HG03159 (cell line): Measurements from ENCODE around the gene CCL22.
"Not testable (repeated sequence)": the region's sequence is repeated elsewhere in the genome, so short reads cannot be mapped to it uniquely, and the experiment has no call there.

ENCODE experiments used
- ATAC-seq: cut with Tn5 transposase; IDR thresholded peaks from one replicate; pipeline ENCODE4 v1.9.1; 2021; ENCODE audit warnings: mild to moderate bottlenecking, moderate library complexity; ENCODE audit not compliant: unreplicated experiment

The CCL22 gene

DNA sequence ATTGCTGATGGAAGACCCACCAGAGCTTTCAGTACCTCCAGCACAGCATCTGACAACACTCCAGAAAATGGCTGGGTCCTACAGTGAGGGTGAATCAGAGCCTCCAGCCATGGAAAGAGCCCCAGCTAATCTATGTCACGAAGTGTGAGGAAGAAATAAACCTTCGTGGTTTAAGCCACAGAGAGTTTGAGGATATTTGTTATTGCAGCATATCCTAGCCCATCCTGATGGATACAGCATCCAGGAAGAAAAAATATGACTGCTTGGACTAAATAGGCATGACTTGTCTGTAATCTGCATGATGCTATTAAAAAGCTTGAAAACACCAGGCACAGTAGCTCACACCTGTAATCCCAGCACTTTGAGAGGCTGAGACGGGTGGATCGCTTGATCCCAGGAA lies 32.7 kb downstream of the CCL22 start:
- no peak for ATAC-seq

DNA sequence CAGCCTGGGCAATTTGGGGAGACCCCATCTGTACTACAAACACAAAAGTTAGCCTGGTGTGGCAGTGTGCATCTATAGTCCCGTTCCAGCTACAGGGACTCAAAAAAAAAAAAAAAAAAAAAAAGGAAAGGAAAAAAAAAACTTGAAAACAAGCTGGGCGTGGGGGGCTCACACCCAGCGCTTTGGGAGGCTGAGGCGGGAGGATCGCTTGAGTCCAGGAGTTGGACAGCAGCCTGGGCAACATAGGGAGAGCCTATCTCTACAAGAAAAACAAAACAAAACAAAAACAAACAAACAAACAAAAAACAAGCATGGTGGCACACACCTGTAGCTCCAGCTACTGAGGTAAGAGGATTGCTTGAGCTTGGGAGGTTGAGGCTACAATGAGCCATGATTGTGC lies 33.1 kb downstream of the CCL22 start:
- no peak for ATAC-seq

DNA sequence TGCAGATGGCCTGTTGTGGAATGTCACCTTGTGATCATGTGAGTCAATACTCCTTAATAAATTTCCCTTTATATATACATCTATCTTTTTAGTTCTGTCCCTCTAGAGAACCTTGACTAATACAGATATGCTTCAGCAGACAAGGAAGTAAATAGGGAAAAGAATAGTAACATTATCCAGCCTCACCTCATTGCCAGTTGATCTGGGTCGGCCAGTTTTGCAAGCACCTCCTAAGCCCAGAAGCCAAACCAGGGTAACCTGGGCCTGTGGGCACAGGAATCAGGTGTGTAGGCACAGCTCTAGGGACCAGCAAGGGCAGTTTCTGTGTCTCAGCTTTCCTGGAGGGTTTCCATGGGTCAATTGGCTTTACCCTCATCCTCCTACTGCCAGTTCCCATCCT lies 34.1 kb downstream of the CCL22 start:
- no peak for ATAC-seq

DNA sequence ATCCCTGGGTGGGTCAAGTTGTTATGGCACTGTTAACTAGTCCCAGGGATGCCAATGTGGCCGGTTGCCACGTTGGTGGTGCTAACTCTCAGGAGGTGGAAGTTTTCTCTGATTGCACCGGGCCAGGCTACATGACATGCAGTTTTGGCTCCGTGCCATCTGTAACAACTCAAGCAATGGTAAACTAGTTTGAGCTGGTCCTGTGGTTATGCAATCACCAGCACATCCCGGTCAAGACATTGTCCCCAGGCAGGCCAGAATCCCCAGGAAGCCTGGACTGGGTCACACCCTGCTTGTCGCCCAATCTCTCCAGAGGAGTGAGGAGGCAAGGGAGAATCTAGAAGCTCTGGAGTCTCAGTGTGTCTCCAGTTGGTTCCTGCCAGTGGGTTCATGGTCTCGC lies 35.9 kb downstream of the CCL22 start:
- ATAC-seq: no peak

DNA sequence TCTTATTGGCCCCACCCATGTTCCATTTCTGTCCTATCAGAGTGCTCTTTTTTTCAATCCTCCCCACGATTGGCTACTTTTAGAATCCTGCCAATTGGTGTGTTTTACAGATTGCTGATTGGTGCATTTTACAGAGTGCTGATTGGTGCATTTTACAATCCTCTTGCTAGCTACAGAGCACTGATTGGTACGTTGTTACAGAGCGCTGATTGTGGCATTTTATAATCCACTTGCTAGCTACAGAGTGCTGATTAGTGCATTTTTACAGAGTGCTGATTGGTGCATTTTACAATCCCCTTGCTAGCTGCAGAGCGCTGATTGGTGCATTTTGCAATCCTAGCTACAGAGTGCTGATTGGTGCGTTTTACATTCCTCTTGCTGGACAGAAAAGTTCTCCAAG lies 36.4 kb downstream of the CCL22 start:
- no peak for ATAC-seq

DNA sequence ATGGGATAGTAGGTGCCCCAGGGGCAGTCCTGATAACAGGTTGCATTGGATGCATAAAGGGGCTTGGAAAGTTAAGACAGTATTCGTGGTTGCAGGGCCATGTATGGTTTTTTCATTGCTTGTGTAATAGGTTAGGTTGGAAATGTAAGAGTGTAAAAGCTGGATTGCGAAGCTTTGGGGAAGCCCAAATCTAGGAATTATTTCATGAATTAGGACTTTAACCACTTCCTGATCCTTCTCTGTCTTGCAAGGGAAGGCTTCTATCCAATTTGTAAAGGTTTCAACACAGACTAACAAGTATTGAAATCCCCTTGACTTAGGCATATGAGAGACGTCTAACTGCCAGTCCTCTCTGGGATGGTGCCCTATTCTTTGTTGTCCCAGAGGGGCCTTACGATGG lies 38.2 kb downstream of the CCL22 start:
- ATAC-seq: no peak

DNA sequence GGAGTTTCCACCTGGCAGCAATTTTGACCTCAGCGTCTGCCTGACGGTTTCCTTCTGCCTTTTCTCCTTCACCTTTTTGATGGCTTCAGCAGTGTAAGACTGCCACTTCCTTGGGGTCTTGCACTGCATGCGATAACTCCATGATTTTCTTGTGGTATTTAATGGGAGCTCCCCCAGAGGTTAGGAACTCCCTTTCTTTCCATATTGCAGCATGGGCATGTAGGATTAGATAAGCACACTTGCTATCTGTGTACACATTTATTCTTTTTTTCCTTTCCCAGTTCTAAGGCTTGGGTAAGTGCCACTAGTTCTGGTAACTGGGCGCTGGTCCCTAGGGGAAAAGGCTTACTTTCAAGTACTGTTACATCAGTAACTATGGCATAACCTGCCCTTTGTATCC lies 38.9 kb downstream of the CCL22 start:
- ATAC-seq: not testable (repeated sequence)

DNA sequence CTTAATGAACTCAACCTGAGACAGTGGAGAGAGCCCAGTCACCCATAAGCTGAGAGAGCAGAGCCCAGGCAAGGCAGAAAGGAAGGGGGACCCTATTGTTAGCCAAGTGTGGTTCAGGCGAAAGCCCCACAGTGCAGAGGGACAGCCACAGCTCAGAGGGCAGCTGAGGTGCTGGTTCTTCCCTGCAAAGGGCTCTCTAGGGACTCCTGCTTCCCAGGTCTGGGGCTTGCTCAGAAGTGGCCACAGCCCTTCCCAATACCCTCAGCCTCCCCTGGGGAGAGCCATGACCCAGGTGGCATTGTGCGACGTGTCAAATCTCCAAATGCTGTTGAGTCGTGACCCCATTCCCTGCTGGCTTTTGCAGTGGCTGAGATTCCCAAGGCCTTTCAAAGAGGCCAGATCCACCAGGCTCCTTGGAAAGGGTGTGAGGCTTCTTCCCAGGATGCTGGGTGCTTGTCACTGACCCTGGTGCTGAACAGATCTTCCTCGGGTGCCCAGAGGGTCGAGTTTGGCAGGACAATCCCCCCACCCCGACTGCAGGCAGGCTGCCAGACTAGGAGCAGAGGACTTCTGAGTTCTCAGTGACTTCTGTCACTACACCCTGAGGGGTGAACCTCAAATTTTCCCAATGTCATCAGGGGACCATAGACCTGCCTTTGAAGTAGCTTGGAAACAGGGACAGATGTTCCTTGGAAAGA lies 43.5 kb downstream of the CCL22 start:
- ATAC-seq: no peak

DNA sequence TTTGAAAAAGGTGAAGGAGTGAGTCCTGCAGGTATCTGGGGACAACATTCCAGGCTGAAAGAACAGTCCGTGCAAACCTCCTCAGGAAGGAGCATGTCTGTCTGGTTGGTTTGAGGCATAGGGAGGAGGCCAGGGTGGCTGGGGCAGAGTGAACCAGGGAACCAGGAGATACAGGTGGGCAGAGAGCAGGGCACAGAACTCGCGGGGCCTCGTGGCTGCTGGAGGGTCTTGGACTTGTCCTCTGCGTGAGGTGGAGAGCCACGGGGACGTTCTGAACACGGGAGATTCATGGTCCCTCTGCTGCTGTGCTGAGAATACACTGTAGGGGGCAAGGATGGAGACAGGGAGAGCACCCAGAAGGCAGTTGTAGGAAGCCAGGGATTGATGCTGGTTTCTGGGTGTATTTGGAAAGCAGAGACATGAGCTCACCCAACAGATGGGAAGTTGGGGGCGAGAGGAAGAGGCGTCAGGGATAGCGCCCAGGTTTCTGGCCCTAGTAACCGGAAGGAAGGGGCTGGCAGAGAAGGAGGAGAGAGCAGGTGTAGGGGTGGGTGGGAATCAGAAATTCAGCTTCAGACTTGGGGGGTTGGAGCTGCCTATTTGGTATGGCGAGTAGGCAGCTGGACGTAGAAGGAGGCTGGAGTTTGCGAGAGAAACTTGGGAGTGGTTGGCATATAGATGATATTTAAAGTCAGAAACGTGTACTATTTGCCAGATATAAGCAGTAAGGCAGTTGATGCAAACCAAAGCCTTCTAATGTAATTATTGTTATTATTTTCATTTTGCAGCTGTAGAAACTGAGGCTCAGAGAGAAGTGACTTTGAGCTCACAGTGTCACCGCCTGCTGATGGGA lies 45.6 kb downstream of the CCL22 start, which contains the start of gene CCL17:
CCL17 (plus strand) TSS at position 803 of the 853 bp plus-strand sequence. CDS start 9,166 bp downstream, outside the sequence.
- ATAC-seq: no peak

DNA sequence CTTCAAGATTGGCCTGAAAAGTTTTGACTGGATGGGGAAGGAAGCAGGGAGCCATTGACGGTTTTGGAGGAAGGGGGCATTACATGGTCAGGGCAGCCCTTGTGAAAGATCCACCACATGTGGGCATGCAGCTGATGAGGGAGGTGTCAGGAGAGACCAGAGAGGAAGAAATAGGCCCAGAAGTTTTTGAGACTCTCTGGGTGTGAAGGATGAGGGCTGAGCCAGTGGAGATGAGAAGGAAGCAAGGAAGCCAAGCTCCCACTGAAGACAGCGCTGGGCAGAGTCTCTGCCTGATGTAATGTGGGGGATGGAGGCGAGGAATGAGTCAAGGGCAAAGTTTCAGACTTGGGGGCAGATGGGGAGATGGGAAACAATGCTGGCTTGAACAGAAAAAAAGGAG lies 46.5 kb downstream of the CCL22 start:
- ATAC-seq: no peak

DNA sequence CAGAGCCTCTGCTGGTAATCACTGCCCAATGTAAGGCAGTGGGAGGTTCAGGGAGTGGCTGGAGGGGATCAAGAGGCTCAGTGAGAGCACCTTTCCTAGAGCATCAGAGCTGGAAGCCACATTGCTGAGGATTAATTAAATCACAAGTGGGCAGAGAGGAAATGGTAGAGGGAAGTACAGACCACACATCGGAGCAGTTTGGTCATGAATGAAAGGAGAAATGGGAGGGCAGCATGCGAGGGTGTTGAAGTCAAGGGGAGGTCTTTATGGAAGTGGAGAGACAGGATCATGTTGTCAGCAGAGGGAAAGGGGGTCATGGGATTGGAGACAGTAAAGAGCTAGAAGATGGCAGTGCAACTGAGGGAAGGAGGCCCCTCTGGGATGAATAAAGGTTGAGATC lies 48.3 kb downstream of the CCL22 start:
- no peak for ATAC-seq

DNA sequence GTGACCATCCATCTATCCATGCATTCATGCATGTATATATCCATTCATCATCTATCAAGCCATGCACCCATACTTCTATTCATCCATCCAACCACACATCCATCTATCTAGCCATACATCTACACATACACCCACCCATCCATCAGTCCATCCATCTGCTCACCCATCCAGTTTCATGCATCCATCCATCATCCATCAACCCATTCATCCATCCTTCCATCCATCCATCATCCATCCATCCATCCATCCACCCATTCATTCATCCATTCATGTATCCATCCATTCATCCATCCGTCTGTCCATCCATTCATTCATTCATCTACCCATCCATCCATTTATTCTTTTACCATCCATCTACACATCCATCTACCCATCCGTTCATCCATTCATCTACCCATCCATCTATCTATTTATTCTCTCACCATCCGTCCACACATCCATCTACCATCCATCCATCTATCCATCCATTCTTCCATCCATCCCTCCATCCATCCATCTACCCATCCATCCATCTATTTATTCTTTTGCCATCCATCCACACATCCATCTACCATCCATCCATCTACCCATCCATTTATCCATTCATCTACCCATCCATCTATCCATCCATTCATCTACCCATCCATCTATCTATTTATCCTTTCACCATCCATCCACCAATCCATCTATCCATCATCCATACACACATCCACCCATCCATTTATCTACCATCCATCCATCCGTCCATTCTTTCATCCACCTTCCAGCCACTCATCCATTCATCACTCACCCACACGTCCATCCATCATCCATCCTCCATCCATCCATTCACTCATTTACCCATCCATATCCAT lies 49.2 kb downstream of the CCL22 start:
- no peak for ATAC-seq

DNA sequence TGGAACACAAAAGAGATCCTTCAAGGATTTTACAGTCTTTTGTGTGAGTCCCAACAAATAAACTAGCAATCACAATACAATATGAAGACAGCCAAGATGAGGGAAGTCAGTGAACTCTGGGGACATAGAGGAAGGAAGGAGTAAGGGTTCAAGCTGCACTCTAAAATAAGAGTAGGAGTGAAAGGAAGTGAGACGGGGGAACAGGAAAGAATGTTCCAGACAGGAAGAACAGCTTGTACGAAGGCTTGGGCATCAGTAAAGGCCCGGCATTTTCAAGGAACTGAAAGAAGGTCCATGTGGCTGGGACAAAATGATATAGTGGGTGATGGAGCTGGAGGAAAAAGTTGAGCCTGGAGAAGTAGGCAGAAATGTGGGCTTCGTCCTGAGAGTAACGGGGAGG lies 50.5 kb downstream of the CCL22 start:
- ATAC-seq: no peak

DNA sequence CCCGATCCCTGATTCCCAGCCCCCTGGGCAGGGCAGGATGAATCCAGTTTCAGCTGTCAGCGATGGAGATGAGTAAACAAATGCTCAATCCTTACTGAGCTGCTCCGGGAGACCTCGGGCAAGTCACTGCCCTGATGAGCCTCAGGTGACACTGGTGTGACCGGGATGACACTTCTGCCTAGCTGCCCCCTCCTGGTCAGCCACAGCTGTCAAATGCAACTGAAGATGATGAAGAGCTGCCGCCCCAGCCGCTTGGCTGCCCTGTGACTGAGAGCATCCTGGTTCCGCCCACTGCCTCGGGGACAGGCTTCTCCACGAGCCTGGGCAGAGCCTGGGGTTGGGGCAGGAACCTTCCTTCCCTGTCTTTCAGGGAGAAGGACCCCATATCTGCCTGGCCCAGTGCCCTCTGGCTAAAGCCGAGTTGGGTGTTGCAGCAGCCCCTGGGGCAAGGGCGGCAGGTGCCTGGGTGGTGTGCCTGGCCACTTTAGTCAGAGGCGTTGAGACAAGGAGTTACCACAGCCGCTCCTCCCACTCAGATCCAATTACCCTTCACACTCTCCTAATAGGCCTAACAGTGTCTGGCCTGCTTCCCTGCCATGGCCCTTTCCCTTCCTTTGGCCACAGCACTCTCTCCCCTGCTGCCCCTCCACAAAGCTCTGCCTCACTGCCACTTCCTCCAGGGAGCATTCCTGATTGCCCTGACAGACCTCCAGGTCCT lies 51.4 kb downstream of the CCL22 start:
- no peak for ATAC-seq

DNA sequence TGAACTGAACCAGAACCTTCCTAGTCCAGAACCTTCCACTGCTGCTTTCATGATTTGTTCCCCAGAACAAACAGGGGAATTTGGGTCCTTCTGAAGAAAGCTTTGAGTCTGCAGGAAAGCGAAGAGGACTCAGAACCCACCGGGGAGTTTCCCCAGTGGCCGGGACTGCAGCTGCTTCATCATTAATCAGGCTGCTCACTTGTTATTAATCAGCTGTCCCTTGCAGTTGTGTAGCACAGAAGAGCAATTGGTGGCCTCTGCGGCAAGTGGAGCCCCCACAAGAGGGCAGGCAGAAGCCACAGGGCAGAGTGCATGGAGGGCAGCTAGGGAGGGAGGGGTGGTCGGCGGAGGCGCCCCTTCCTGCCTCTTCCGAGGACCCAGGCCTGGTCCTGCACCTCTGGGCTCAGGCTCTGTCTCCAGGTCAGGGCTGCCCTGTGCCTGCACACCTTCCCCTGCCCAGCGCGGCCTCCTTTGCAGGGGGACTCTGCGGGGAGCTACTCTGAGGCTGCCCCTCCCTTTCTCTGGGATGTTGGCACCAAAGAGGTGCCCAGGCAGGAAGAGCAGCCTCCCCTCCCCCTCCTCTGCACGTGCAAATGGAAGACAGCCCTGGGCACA lies 52.9 kb downstream of the CCL22 start:
- no peak for ATAC-seq

DNA sequence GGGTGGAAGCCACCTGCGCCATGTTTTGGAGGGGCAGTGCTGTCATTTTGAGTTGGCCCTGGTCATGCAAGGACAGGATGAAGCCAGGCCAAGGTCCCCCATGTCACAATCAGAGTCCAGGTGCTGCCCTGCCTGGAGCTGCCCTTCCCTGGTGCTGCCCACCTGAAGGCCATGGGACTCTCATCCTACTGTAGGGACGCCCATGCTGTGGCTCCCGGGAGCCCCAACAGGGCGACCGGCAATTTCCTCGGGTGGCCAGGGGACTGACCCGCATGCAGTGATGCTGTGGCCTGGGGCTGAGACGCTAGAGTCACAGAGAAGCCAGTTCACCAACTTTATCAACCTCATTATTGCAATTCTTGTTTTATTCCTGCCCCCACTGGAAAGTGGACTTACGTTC lies 54.0 kb downstream of the CCL22 start:
- no peak for ATAC-seq

DNA sequence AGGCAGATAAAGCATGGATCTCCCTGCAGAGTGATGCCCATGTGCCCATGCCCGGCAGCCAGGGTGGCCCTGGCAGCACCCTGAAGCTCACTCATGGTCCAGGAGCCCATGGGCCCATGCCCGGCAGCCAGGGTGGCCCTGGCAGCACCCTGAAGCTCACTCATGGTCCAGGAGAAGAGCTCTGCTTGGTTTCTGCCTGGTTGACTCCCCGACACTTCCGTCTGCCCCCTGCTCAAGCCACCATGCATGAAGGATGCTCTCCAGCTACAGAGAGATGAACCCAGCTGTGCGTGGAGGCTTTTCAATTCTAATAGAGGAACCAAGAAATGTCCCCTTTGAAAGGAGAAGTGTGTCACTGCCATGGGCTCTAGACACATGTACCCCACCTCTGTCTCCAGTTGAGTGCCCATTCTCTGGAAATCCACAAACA lies 54.7 kb downstream of the CCL22 start:
- peak; percentile 84 for ATAC-seq

DNA sequence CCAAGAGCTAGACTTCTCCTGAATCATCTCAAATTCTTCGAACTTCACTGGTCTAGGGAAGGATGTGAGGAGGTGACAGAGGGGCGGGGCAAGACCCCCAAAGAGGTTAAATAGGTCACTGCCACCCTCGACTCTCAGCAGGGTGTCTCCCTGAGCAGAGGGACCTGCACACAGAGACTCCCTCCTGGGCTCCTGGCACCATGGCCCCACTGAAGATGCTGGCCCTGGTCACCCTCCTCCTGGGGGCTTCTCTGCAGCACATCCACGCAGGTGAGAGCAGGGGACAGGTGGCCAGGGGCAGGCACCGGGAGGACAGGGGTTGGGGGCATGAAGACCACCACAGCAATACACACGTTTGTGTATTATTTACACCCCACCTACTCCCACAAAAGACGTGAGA lies 55.1 kb downstream of the CCL22 start:
- ATAC-seq: no peak
